Subcutaneous abdominal adipose tissue (tissue), 5 donors: ENCODE results near the gene CDK5R1.
A peak's percentile ranks its signal among the peaks of the same experiment; 100 is the strongest.

Source experiments
- H3K27ac ChIP-seq: one replicate; pipeline ENCODE4 v1.7.0; 2013; ENCODE audit warnings: low read depth, mild to moderate bottlenecking, inconsistent platforms, low read length, moderate library complexity
- H3K27me3 ChIP-seq, 5 donors: one replicate each; pipeline ENCODE4 v1.7.0; 2013; ENCODE audit warnings: low read length in 5 of 5, inconsistent platforms in 1 of 5; ENCODE audit not compliant: control insufficient read depth in 5 of 5, insufficient read depth in 4 of 5
- H3K36me3 ChIP-seq, 5 donors: one replicate each; pipeline ENCODE4 v1.7.0; 2013; ENCODE audit warnings: low read length in 5 of 5; ENCODE audit not compliant: control insufficient read depth in 5 of 5, insufficient read depth in 5 of 5
- H3K4me1 ChIP-seq, 5 donors: one replicate each; pipeline ENCODE4 v1.7.0; 2013; ENCODE audit warnings: low read length in 5 of 5, mild to moderate bottlenecking in 3 of 5, moderate library complexity in 1 of 5; ENCODE audit not compliant: control insufficient read depth in 5 of 5, insufficient read depth in 5 of 5
- H3K4me3 ChIP-seq, 5 donors: one replicate each; pipeline ENCODE4 v1.7.0; 2013; ENCODE audit warnings: low read length in 5 of 5, low read depth in 1 of 5
- H3K9ac ChIP-seq, 5 donors: one replicate each; pipeline ENCODE4 v1.7.0; 2013; ENCODE audit warnings: low read length in 5 of 5, mild to moderate bottlenecking in 4 of 5, moderate library complexity in 3 of 5
- H3K9me3 ChIP-seq, 5 donors: one replicate each; pipeline ENCODE4 v1.7.0; 2013; ENCODE audit warnings: low read length in 5 of 5; ENCODE audit not compliant: control insufficient read depth in 5 of 5
- donor health status: healthy.
- donor health status: healthy.
- donor health status: healthy.
- donor health status: healthy.
- donor health status: healthy.

The CDK5R1 gene

GRCh38 chr17:32486701-32487472 is at the start of gene CDK5R1:
TSS of gene CDK5R1 (plus strand) at chr17:32486993. CDS start at chr17:32487621, 628 bp downstream.
- Histone ChIP-seq H3K4me3 (peak within 1 kb of the TSS; percentile 56 to 73 (median 59)), H3K4me1 (peaks cover 4 to 42% (median 32%) of the 10 kb centered on the region in 5 donors), H3K27me3 (no peaks in the 10 kb centered on the region), H3K36me3 (peaks cover 1 to 24% (median 9%) of the 10 kb centered on the region in 5 donors), H3K9me3 (no peaks in the 10 kb centered on the region), H3K27ac (no peak within 1 kb of the TSS), H3K9ac (peak within 1 kb of the TSS in 4 of 5 donors; percentile 53 to 61 (median 58))

GRCh38 chr17:32440722-32441121 is 46.1 kb upstream of the CDK5R1 start:
- Histone ChIP-seq H3K4me3 (no peak overlapping the region), H3K4me1 (peaks cover 3 to 15% (median 13%) of the 10 kb centered on the region in 5 donors), H3K9me3 (no peaks in the 10 kb centered on the region), H3K27ac (no peak overlapping the region), H3K36me3 (no peaks in the 10 kb centered on the region), H3K27me3 (no peaks in the 10 kb centered on the region), H3K9ac (no peak overlapping the region)

GRCh38 chr17:32441886-32442285 is 44.9 kb upstream of the CDK5R1 start:
- Histone ChIP-seq H3K27ac (no peak overlapping the region), H3K9me3 (no peaks in the 10 kb centered on the region), H3K4me3 (no peak overlapping the region), H3K9ac (no peak overlapping the region), H3K27me3 (no peaks in the 10 kb centered on the region), H3K36me3 (peaks cover 0 to 1% (median under 1%) of the 10 kb centered on the region in 5 donors), H3K4me1 (peaks cover 5 to 25% (median 21%) of the 10 kb centered on the region in 5 donors)

DNA sequence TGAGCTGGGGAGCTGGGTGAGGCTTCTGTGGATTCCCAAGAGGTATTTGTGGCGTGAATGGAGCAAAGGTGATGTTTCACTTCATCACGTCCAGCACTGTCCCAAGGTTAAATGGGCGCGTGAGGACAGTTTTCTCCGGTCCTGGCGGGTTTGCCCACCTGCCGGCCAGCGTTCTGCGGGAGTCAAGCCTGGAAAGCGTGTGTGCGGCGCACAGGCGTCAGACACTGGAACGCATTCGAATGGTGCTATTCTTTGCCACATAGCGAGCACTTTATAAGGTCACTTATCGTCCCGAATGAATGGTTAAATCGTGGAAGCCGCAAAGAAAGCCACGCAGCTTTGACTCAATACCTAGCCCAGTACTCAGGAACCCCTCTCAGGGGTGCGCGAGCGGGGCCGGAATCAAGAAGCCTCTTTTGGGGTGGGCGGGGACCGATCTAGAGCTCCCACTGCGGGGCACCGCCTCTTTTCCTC is 42.9 kb upstream of the CDK5R1 start:
- H3K36me3 ChIP-seq = peaks cover 5 to 17% (median 7%) of the 10 kb centered on the region in 5 donors
- peak overlapping the region; percentile 88 to 99 (median 94) for H3K4me3 ChIP-seq
- H3K4me1 ChIP-seq = peaks cover 5 to 26% (median 21%) of the 10 kb centered on the region in 5 donors
- H3K9me3 ChIP-seq = no peaks in the 10 kb centered on the region
- H3K27me3 ChIP-seq = no peaks in the 10 kb centered on the region
- H3K27ac ChIP-seq = peak overlapping the region; percentile 95
- H3K9ac ChIP-seq = peak overlapping the region; percentile 8 to 99 (median 98)

GRCh38 chr17:32444301-32445073 is 42.3 kb upstream of the CDK5R1 start, which contains the start of gene PSMD11:
TSS of gene PSMD11 (plus strand) at chr17:32444510. CDS start at chr17:32444524, 14 bp downstream.
- Histone ChIP-seq H3K9me3 (no peaks in the 10 kb centered on the region), H3K4me1 (peaks cover 5 to 26% (median 21%) of the 10 kb centered on the region in 5 donors), H3K27me3 (no peaks in the 10 kb centered on the region), H3K9ac (peak within 1 kb of the TSS; percentile 91 to 99 (median 99)), H3K36me3 (peaks cover 8 to 22% (median 11%) of the 10 kb centered on the region in 5 donors), H3K4me3 (peak within 1 kb of the TSS; percentile 92 to 99 (median 94)), H3K27ac (peak within 1 kb of the TSS; percentile 95)

GRCh38 chr17:32445074-32445415 is 41.7 kb upstream of the CDK5R1 start:
- Histone ChIP-seq H3K36me3 (peaks cover 12 to 27% (median 15%) of the 10 kb centered on the region in 5 donors), H3K9ac (peak overlapping the region; percentile 91 to 99 (median 99)), H3K9me3 (no peaks in the 10 kb centered on the region), H3K4me1 (peaks cover 5 to 26% (median 21%) of the 10 kb centered on the region in 5 donors), H3K4me3 (peak overlapping the region; percentile 92 to 99 (median 94)), H3K27me3 (no peaks in the 10 kb centered on the region), H3K27ac (peak overlapping the region; percentile 95)

DNA sequence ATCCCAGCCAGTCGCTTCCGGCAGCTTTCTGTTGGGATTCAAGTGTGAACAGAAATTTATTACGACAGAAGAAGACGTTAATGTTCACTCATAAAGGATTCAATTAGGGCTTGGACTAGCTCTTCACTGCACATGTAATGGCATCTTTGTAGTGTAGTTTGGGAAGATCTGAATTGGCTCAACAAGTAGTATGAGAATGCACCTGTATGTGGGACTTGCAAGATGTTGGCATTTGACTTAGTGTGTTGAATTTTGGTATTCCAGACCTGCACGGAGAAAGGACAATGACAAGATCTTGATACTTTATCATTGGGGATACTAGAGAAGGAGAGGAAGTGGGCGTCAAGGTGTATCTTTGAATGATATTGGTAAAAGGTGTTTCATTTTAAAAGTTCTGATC is 41.3 kb upstream of the CDK5R1 start:
- Histone ChIP-seq H3K27me3 (no peaks in the 10 kb centered on the region), H3K9me3 (no peaks in the 10 kb centered on the region), H3K4me1 (peaks cover 5 to 26% (median 21%) of the 10 kb centered on the region in 5 donors), H3K36me3 (peaks cover 12 to 27% (median 15%) of the 10 kb centered on the region in 5 donors), H3K9ac (peak overlapping the region in 4 of 5 donors; percentile 98 to 99 (median 99)), H3K27ac (peak overlapping the region; percentile 95), H3K4me3 (peak overlapping the region; percentile 92 to 99 (median 94))

- no peaks in the 10 kb centered on the region for H3K9me3 ChIP-seq
- H3K27me3 ChIP-seq = no peaks in the 10 kb centered on the region
- peaks cover 5 to 26% (median 21%) of the 10 kb centered on the region in 5 donors for H3K4me1 ChIP-seq
- H3K27ac ChIP-seq = peak overlapping the region; percentile 95
- peak overlapping the region in 4 of 5 donors; percentile 92 to 99 (median 94) for H3K4me3 ChIP-seq
- H3K36me3 ChIP-seq = peaks cover 12 to 32% (median 20%) of the 10 kb centered on the region in 5 donors
- peak overlapping the region in 4 of 5 donors; percentile 98 to 99 (median 99) for H3K9ac ChIP-seq
Observed at GRCh38 chr17:32445971-32446370, 40.8 kb upstream of the CDK5R1 start.

DNA sequence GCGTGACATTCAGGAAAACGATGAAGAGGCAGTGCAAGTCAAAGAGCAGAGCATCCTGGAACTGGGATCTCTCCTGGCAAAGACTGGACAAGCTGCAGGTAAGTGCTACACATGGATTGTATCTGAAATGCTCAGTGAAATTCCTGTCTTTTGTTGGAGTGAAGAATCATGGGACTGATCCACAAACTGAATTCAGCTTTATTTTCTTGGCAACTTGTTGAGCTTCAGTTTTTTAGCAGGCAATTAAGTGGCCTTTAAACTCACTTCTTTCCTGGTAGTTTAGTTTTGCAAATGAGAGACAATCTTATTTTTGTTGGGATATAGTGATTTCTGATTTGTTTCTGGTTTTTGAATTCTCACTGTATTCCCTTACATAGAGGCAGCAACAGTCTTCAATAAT is 39.8 kb upstream of the CDK5R1 start:
- Histone ChIP-seq H3K9ac (no peak overlapping the region), H3K4me3 (no peak overlapping the region), H3K36me3 (peaks cover 12 to 41% (median 29%) of the 10 kb centered on the region in 5 donors), H3K9me3 (no peaks in the 10 kb centered on the region), H3K27ac (no peak overlapping the region), H3K27me3 (no peaks in the 10 kb centered on the region), H3K4me1 (peaks cover 5 to 26% (median 21%) of the 10 kb centered on the region in 5 donors)
